HG03095 (cell line): ENCODE data around the gene TMEM255B.
"Not testable (repeated sequence)": the region's sequence is repeated elsewhere in the genome, so short reads cannot be mapped to it uniquely, and the experiment has no call there.

Experiments used
- ATAC-seq: cut with Tn5 transposase; IDR thresholded peaks from one replicate; pipeline ENCODE4 v1.9.1; 2021; ENCODE audit warnings: moderate library complexity; ENCODE audit not compliant: unreplicated experiment

Gene TMEM255B

DNA sequence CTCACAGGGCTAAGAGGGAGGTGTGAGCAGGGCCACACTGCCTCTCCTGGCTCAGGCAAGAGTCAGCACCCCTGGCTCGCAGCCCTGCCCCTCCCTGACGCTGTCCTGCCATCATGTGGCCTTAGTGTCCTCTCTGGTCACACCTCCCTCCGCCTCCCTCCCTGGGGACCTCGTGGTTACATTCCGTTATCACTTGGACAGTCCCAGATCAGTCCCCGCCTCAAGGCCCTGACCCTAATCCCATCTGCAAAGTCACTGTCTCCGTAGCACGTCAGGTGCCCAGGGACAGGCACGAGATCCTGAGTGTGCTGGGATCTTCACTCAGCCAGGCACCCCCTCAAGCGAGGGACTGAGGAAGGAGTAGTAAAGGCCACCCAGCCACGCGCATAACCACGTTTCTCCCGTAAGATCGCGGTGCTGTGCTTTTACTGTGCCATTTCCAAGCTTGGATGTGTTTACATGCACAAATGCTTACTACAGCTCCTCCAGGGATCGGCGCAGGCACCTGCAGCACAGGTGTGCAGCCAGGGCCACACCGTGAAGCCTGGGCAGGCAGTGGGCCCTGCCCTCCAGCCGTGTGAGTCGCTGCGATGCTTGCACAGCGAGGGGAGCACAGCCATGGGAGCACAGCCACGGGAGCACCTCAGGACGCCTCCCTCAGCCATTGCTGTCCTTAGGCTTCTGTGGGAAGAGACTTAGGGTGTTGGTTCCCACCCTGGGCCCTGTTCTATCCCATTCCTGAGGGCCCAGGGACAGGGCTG, 10.7 kb upstream of the TMEM255B start:
- no peak for ATAC-seq

DNA sequence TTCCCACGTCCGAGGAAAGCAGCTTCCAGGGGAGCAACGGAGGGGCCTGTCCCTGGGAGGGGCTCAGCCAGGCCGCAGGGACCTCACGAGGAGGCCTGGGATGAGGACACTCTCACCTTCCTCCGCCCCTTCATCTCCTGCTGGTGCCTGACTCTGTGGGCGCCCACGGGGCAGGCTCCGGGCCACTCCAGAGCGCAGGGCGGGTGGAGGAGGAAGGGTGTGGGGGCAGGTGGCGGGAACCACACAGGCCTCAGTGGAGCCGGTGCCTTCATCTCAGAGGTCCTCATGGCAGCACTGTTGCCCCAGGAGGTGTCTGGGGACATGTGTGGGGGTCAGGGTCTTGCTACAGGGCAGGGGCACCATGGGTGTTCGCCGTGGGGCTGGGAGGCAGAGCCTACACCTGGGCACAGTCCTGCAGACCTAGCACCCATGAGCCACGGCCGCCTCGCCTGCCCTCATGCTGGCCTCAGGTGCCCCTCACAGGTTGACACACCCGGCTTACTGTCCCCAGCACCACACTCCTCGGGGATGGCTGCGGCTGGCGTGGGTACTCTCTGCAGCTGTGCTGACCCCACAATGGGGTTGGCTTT, 10.1 kb upstream of the TMEM255B start:
- ATAC-seq, result no peak

DNA sequence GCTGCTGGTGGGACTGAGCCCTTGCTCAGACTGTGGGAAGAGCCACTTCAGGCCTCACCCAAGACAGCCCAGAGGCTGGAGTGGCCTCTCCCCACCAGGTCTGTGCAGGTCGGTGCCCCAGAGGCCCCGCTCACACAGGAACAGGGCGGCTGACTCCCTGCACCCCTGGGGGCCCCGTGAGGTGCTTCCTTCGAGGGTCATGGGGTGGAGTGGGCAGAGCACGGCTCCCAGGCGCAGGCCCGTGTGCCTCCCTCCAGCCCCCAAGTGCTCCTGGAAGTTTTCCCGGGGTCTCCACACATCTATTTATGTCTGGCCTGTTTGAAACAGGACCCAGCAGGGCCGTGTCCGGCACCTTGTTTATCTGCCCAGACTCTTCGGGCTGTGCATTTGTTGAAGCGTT, 9.5 kb upstream of the TMEM255B start:
- no peak for ATAC-seq

DNA sequence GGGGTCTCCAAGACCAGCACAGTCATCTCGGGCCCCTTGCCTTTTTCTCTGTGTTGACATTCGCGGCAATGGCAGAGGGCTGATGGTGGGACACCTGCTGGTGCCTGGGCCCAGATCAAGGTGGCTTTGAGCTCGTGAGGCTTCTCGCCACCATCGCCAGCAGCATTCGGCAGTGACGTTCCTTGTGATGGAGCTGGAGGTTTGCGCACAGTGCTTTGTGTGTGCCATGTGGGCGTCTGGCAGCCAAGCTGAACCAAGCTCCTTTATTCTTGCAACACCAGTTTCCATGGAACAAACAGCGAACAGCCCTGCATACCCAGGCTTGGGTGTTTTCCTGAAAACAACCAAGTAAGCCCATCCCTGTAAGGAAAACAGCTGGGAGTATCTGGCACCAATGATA, 9.1 kb upstream of the TMEM255B start:
- ATAC-seq, result no peak

DNA sequence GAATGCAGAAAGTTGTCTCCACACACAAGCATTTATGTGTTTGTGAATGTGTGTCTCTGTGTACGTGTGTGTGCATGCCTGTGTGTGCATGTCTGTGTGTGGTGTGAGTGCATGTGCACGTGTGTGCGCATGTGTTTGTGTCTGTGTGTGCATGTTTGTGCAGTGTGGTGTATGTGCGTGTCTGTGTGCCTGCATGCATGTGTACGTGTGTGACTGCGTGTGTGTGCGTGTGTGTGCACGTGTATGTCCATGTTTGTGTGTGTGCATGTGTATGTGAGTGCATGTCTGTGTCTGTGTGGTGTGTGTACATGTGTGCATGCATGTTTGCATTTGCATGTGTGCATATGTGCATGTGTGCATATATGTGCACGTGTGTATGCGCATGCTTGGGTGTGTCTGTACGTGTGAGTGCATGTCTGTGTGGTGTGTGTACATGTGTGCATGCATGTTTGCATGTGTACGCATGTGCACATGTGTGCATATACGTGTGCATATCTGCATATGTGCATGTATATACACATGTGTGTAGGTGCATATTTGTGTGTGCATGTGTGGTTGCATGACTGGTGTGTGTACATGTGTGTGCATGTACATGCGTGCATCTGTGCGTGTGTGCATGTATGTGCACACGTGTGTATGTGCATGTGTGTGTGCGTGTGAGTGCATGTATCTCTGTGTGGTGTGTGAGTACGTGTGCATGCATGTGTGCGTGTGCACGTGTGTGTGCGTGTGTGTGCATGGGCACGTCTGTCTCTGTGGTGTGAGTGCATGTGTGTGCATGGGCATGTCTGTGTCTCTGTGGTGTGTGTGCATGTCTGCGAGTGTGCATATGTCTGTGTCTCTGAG, 8.2 kb upstream of the TMEM255B start:
- ATAC-seq, result no peak

DNA sequence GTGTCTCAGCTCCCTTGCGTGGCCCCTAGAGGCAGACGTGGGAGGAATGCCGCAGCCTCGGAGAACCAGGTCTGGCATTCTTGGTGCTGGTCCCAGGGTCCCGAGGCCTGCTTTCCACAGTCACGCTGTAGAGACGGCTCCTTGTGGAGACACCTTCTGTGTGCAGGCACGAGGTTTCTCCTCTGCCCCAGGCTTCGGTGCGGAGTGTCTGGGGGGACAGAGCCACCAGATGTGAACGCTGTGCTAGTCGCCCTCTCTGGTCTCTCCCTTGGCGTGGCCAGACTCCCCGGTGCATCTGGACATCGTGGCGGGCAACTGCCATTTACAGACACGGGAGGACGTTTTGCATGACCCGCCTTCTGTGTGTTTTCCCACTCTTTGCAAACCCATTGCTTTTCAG, 7.5 kb upstream of the TMEM255B start:
- no peak for ATAC-seq

DNA sequence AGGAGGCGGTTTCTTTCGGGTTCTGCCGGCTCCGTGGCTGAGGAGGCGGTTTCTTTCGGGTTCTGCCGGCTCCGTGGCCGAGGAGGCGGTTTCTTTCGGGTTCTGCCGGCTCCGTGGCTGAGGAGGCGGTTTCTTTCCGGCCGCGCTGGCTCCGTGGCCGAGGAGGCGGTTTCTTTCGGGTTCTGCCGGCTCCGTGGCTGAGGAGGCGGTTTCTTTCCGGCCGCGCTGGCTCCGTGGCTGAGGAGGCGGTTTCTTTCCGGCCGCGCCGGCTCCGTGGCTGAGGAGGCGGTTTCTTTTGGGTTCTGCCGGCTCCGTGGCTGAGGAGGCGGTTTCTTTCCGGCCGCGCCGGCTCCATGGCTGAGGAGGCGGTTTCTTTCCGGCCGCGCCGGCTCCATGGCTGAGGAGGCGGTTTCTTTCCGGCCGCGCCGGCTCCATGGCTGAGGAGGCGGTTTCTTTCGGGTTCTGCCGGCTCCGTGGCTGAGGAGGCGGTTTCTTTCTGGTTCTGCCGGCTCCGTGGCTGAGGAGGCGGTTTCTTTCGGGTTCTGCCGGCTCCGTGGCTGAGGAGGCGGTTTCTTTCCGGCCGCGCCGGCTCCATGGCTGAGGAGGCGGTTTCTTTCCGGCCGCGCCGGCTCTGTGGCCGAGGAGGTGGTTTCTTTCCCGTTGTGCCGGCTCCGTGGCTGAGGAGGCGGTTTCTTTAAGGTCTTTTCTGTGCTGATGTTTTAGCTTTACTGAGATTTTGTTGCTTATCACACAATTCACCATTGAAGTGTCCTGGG, 6.6 kb upstream of the TMEM255B start:
- not testable (repeated sequence) for ATAC-seq

DNA sequence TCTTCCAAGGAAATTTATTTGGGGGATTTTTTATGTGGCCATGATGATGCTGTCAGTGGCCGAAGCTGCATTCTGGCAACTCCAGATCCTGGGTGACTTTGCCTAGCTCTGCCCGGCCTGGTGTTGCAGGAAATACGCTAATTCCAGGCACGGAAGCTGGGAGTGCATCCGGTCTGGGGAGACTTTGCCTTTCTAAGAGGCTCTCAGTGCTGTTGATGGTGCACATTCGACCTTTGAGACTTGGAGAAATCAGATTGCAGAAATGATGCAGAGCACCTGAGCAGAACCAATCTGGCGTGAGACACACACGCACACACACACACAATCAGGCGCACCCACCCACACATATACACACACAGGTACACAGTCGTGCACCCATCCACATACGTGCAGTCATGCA, 5.9 kb upstream of the TMEM255B start:
- ATAC-seq, result no peak

DNA sequence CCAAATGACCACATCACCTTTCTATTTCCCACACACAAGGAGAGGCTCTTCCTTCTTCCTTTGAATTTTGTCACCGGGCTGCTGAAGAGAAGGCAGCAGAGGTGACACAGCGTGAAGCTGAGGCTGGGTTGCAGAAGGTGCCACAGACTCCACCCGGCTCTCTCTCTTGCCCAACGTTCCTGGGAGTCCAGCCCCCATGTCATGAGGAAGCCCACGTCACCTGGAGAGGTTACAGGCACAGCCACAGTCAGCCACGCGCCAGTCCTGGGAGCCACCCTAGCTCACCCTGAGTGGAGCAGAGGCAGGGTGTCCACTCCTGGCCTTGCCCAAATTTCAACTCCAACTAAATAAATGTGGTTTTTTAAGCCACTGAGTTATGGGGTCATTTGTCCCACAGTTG, 4.8 kb upstream of the TMEM255B start:
- no peak for ATAC-seq

DNA sequence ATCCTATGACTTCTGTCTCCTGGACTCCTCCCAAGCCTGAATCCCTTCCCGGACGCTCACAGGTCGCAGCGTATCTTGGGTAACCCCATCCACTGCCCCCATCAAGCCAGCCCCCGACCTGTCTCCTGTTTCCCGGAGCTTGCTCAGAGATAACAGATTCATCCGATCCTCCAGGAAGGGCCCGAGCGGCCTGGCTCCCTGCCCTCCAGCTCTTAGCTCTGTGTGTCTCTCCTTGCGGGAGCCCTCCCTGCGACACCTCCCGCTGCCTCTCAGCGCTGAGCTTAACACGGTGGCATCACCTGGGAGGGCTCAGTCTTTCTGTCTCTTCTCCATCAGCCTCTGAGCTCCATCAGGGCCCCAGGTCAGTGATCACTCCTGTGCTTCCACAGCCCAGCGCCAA, 4.3 kb upstream of the TMEM255B start:
- no peak for ATAC-seq

DNA sequence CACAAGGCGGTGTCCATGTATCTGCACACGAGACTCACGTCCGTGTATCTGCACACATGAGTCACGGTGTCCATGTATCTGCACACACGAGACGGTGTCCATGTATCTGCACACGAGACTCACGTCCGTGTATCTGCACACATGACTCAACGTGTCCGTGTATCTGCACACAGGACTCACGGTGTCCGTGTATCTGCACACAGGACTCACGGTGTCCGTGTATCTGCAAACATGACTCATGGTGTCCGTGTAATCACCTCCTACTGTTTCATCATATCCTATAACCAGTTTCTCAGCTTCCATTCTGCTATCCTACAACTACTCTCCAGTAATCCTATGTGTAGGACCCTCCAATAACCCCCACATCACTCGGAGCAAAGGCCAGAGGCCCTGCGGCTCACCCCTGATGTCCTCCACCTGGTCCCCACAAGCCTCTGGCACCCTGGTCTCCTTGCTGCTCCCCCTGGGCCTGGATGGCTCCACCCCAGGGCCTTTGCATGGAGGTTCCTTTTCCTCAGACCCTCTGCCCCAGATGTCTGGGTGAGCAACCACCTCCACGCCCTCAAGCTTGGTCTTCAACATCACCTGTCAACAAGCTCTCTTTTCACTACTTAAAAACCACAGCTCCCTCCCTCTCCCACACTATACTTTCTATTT, 2.5 kb upstream of the TMEM255B start:
- ATAC-seq, result no peak

DNA sequence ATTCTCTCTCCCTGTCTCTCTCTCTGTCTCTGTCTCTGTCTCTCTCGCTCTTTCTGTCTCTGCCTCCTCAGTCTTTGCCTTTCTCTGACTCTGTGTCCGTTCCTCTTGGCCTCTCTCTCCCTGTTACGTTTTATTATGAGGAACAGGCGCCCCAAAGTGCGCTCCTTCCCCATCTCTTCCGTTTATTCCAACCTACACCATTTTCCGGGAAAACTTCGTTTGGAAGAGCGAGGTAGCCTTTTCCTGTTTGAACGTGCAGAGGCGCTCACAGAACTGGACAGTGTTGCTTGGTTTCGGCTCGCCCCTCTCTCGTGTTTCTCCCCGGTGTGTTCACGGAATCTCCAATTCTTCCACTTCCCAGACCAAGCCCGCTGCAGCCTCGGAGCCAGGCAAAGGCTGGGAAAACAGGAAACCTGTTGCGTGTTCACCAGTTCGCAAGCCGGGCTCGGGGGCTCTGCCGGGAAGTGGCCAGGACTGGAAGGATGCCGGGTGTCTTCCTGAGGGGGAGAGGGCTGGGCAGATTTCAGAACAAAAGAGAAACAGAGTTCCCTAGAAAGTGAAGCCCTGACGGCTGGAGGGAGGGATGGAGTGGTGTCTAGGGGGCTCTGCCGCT, 605 bp downstream of the TMEM255B start:
- no peak for ATAC-seq

DNA sequence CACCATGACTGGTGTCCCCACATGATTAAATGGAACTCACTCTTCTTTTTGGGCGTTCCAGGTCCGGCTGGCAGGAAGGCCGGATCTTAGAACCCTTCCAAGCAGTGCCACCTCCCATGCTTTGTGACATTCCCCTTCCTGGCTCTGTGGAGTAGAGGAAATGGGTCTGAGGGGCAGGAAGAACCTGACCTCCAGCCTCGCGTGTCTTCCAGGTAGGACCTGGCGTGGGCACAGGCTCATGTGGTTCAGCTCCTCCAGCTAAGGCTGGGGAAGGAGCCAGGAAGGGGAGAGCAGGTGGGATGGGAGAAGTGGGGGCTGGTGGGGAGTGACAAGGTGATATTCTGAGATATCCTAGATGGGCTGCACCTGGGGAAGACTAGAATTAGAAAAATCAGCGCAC, 2.1 kb downstream of the TMEM255B start:
- no peak for ATAC-seq

DNA sequence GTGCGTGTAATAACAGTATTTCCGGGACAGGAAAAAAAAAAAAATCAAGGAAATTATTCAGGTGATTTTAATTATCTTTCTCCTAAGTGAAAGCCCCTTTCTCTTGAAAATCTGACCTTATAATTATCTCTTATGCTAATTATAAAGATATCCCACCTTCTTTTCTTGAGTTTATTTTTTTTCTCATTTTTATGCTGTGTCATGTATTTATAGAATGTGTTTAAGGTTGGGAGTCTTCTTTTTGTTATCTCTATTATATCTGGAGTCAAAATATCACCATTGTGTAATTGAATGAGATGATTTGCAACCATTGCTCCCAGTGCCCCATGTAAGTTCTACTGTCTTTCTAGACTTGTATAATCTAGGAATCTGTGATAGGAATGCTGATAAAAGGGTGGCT, 3.0 kb downstream of the TMEM255B start:
- no peak for ATAC-seq

DNA sequence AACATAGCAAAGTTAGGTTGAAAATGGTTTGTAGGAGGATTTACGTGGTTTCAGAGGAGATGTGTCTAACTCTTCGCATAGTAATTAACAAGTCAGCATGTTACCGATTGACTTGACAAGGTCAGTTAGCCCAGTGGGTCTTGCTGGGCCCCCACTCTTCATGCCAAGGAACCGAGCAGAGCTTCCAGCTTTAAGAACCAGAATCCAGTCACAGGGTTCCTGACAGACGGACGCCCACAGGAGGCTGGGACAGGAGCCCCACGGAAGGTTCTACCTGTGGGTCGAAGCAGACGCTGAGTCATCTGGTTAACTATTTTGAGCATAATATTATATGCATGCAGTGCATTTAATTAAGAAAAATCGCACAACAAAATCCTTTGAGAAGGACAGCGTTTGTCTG, 3.5 kb downstream of the TMEM255B start:
- ATAC-seq, result no peak

DNA sequence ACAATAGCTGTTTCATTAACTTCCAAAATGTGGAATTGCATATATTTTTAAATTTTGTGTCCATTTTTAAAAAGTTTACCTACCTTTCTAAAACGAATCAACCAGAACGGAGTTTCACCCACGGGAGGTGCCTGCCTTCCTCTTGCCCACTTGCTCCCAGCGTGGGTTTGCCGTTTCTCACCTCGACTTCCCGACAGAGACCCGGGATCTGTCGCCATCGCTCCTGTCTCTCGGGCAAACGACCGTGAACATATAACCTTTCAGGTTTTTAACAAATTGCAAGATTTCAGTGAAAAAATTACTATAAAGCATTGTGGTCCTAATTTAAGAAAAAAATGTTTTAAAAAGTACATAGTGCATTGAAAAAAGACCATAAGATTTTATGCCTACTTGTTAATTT, 4.2 kb downstream of the TMEM255B start:
- ATAC-seq, result no peak

DNA sequence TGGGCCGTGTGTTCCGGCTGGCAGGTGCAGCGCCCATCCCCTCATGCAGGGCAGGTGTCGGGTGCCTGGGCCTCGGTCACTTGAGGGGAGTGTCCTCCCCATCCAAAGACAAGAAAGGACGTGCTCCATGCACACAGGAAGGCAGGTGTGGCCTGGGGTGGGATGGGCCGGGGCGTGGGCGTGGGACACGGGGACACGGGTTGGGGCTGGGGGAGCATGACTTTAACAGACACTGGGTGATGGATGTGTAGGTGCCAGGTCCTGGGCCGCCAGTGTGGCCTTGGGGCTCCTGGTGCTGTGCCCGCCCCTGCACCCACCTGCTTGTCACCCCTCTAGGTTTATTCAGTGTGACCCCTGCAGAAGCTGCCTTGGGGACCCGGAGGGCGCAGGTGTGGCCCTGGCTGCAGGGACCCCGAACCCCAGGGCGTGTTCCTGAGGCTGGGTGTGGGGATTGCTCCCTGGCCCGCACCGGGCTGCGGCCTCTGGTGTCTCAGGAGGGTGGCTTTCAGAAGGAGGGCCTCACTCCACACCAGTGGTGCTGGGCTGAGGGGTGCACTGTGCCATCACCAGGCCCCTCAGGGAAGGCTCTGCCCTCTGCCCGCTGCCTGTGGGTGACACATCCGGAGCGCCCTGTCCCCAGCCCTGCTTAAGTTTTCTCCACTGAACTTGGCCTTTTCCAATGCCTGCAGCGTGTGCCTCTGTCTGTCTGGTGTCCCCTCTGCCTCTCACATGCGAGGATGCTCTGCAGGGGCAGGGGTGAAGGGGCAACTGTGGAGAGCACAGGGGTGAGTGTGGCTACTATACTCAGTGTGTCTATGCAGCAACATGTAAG, 5.2 kb downstream of the TMEM255B start:
- ATAC-seq, result no peak

DNA sequence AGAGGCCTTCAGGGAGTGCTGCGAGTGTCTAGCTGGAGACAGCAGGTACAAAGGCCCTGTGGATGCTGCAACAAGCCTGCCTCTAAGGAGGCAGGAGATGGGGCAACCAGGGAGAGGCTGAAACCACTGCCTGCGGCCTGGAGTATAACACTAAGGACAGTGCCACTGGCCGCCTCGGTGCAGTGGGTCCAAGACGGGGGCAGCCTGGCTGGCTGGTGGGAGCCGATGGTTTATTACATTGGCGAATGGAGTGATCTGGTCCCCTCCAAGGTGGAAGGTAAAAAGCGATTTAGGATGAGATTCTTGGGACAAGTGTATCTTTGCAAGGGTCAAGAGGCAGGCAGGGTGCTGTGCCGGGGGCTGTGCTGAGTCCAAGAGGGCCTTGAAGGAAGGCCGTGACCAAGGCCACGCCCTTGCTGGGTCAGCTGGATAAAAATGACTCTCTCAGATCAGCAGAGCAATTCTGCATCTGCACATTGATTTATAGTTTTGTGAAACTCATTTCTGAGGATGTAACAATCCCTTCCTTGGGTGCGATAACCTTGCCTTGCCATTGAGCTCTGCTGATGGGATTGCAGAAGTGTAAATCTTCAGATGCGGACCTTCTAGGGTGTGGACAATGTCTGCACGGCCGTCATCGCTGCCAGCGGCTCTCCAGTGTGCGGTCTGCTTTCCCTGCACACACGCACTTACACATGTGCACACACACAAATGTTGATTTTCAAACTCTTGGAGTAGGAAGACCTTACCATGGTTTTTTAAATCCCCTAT, 6.0 kb downstream of the TMEM255B start:
- ATAC-seq, result no peak

DNA sequence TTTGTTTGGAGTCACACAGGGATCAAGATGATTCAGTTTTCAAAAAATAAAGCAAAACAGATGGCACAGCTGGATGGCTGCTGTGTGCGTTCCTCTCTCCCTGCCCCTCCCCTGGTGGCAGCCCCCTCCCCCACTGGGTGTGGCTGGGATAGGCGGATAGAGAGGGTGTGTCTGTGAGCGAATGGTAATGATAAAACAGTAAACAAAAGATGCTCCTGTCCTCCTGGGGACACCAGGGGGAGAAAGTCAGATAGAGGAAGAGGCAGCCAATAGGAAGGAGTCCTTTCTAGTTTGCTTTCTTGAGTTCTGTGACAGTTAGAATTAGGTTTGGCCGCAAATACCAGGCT, 6.5 kb downstream of the TMEM255B start:
- ATAC-seq, result no peak
